SK-N-SH (cell line): ENCODE measurements around the gene RASA1. TPM values are rescaled to one million over a fixed set of nuclear protein-coding genes. Genes with fewer than 3 reads are reported as not detected.

Experiments used
- CTCF ChIA-PET: fragments of 300-600, 350-600 bp; formaldehyde crosslinking; extraction: SDS; loops from one replicate; lab custom pipeline; 2021; lab: Yijun Ruan, JAX
- POLR2A ChIA-PET: fragments of 350-600 bp; sonication (Branson Sonifier 250); formaldehyde crosslinking; extraction: SDS; loops from one replicate; lab custom pipeline; 2020; ENCODE audit warnings: antibody characterized with exemption, inconsistent platforms; lab: Yijun Ruan, JAX
- DNase-seq: peaks from one replicate; pipeline ENCODE4 v3.0.0; 2012
- H2AFZ ChIP-seq: fragments of 200-600 bp; sonication (generic); 2 replicates; pipeline ENCODE4 v1.8.1; 2016; ENCODE audit warnings: antibody characterized with exemption, mild to moderate bottlenecking, low read depth
- H3F3A ChIP-seq: fragments of 200-600 bp; sonication (generic); replicated peaks from 2 replicates; pipeline ENCODE3; 2016; ENCODE audit warnings: antibody characterized with exemption, mild to moderate bottlenecking; ENCODE audit not compliant: insufficient read depth
- H3K27ac ChIP-seq, 2 experiments: fragments of 200-500 bp in 1 of 2; fragments of 200-600 bp in 1 of 2; sonication (Bioruptor generic) in 1 of 2; sonication (generic), shearing (Covaris generic) in 1 of 2; 2 replicates each; pipeline versions ENCODE4 v1.5.1 to v1.6.1; 2014 to 2016; ENCODE audit warnings: low read depth in 2 of 2, inconsistent platforms in 1 of 2, low read length in 1 of 2, mild to moderate bottlenecking in 1 of 2, mixed read lengths in 1 of 2
- H3K27me3 ChIP-seq: fragments of 200-600 bp; sonication (generic), shearing (Covaris generic); 2 replicates; pipeline ENCODE4 v1.6.1; 2016; ENCODE audit warnings: mixed run types; ENCODE audit not compliant: insufficient read depth
- H3K36me3 ChIP-seq, 2 experiments: fragments of 200-500 bp in 1 of 2; fragments of 200-600 bp in 1 of 2; sonication (Bioruptor generic) in 1 of 2; sonication (generic) in 1 of 2; replicated peaks in 1 of 2; 2 replicates each; pipeline versions ENCODE3 to v1.5.1; 2014 to 2016; ENCODE audit warnings: low read length in 1 of 2, mild to moderate bottlenecking in 1 of 2; ENCODE audit not compliant: insufficient read depth in 2 of 2, control insufficient read depth in 1 of 2
- H3K4me1 ChIP-seq, 2 experiments: fragments of 200-500 bp in 1 of 2; fragments of 200-600 bp in 1 of 2; sonication (Bioruptor generic) in 1 of 2; sonication (generic), shearing (Covaris generic) in 1 of 2; 2 replicates each; pipeline versions ENCODE4 v1.5.1 to v1.6.1; 2014 to 2016; ENCODE audit warnings: low read depth in 1 of 2, low read length in 1 of 2, mixed run types in 1 of 2; ENCODE audit not compliant: insufficient read depth in 2 of 2, control insufficient read depth in 1 of 2
- H3K4me2 ChIP-seq: fragments of 200-600 bp; sonication (generic), shearing (Covaris generic); 2 replicates; pipeline ENCODE4 v1.6.1; 2017; ENCODE audit warnings: mixed run types
- H3K4me3 ChIP-seq, 2 experiments: fragments of 200-500 bp in 1 of 2; fragments of 200-600 bp in 1 of 2; sonication (Bioruptor generic) in 1 of 2; sonication (generic), shearing (Covaris generic) in 1 of 2; 2 replicates each; pipeline versions ENCODE4 v1.5.1 to v1.8.1; 2014 to 2016; ENCODE audit warnings: low read depth in 2 of 2, inconsistent platforms in 1 of 2, low read length in 1 of 2, mild to moderate bottlenecking in 1 of 2, mixed read lengths in 1 of 2, moderate library complexity in 1 of 2
- H3K79me2 ChIP-seq: fragments of 200-600 bp; sonication (generic); 2 replicates; pipeline ENCODE4 v1.8.1; 2017; ENCODE audit warnings: mild to moderate bottlenecking; ENCODE audit not compliant: insufficient read depth
- H3K9ac ChIP-seq: fragments of 200-600 bp; sonication (generic); 2 replicates; pipeline ENCODE4 v1.6.1; 2017; ENCODE audit warnings: mixed run types
- H3K9me2 ChIP-seq: fragments of 200-600 bp; sonication (generic); 2 replicates; pipeline ENCODE4 v1.6.1; 2017; ENCODE audit warnings: mixed run types
- H3K9me3 ChIP-seq: fragments of 200-600 bp; sonication (generic); 2 replicates; pipeline ENCODE4 v1.6.1; 2017; ENCODE audit warnings: mixed run types, mild to moderate bottlenecking, moderate library complexity
- H4K20me1 ChIP-seq: fragments of 200-600 bp; sonication (generic); 2 replicates; pipeline ENCODE4 v1.6.1; 2017; ENCODE audit warnings: mild to moderate bottlenecking, mixed run types; ENCODE audit not compliant: insufficient read depth
- ELF1 ChIP-seq: IDR thresholded peaks from 2 replicates; pipeline ENCODE4 v1.4.0; 2012
- EP300 ChIP-seq, 2 experiments: IDR thresholded peaks; 2 replicates each; pipeline versions ENCODE4 v1.4.0 to v1.6.1; 2012; ENCODE audit warnings: borderline replicate concordance in 1 of 2, low read depth in 1 of 2, low read length in 1 of 2
- FOSL2 ChIP-seq: IDR thresholded peaks from 2 replicates; pipeline ENCODE4 v1.4.0; 2012; ENCODE audit warnings: low read depth, mild to moderate bottlenecking, moderate library complexity, borderline replicate concordance
- FOXJ3 ChIP-seq: sonication (generic); formaldehyde crosslinking; IDR thresholded peaks from 2 replicates; pipeline ENCODE4 v1.5.1; 2020; ENCODE audit warnings: mild to moderate bottlenecking, missing genetic modification reagents
- FOXM1 ChIP-seq: IDR thresholded peaks from 2 replicates; pipeline ENCODE4 v1.4.0; 2012; ENCODE audit warnings: low read depth, mild to moderate bottlenecking
- GATA2 ChIP-seq: sonication (generic); formaldehyde crosslinking; IDR thresholded peaks from 2 replicates; pipeline ENCODE4 v1.5.0; 2020; ENCODE audit warnings: mild to moderate bottlenecking, missing genetic modification reagents
- IRF3 ChIP-seq: fragments of 150-350 bp; IDR thresholded peaks from 2 replicates; pipeline ENCODE4 v1.6.1; 2016; ENCODE audit warnings: mild to moderate bottlenecking, low read depth, low read length
- JUND ChIP-seq: IDR thresholded peaks from 2 replicates; pipeline ENCODE4 v1.4.0; 2012
- MAX ChIP-seq: IDR thresholded peaks from 2 replicates; pipeline ENCODE4 v1.4.0; 2012; ENCODE audit warnings: low read depth
- MEF2A ChIP-seq: IDR thresholded peaks from 2 replicates; pipeline ENCODE4 v1.4.0; 2012; ENCODE audit warnings: low read depth, borderline replicate concordance
- MXI1 ChIP-seq: IDR thresholded peaks from 2 replicates; pipeline ENCODE4 v1.6.1; 2012; ENCODE audit warnings: mild to moderate bottlenecking, low read depth, low read length, improper control_type of control experiment
- NFIC ChIP-seq: IDR thresholded peaks from 2 replicates; pipeline ENCODE4 v1.4.0; 2012; ENCODE audit warnings: borderline replicate concordance
- NRF1 ChIP-seq: IDR thresholded peaks from 2 replicates; pipeline ENCODE4 v1.6.1; 2012; ENCODE audit warnings: low read depth, mild to moderate bottlenecking, low read length
- PBX3 ChIP-seq: IDR thresholded peaks from 2 replicates; pipeline ENCODE4; 2012
- POLR2AphosphoS5 ChIP-seq: IDR thresholded peaks from 2 replicates; pipeline ENCODE4 v1.6.1; 2012; ENCODE audit warnings: low read depth, low read length
- RAD21 ChIP-seq: IDR thresholded peaks from 2 replicates; pipeline ENCODE4 v1.6.1; 2012; ENCODE audit warnings: mild to moderate bottlenecking, low read length
- RCOR1 ChIP-seq: fragments of 150-350 bp; IDR thresholded peaks from 2 replicates; pipeline ENCODE4 v1.6.1; 2017; ENCODE audit warnings: antibody characterized with exemption, low read length
- RXRA ChIP-seq: IDR thresholded peaks from 2 replicates; pipeline ENCODE4 v1.4.0; 2012; ENCODE audit warnings: low read depth, mild to moderate bottlenecking, borderline replicate concordance
- SIN3A ChIP-seq: IDR thresholded peaks from 2 replicates; pipeline ENCODE4 v1.6.1; 2012; ENCODE audit warnings: low read depth, mild to moderate bottlenecking, low read length, moderate library complexity, borderline replicate concordance
- SMC3 ChIP-seq: IDR thresholded peaks from 2 replicates; pipeline ENCODE4 v1.6.1; 2012; ENCODE audit warnings: low read depth, low read length, improper control_type of control experiment
- TCF12 ChIP-seq: IDR thresholded peaks from 2 replicates; pipeline ENCODE4 v1.4.0; 2012
- YY1 ChIP-seq: IDR thresholded peaks from 2 replicates; pipeline ENCODE4 v1.4.0; 2012; ENCODE audit warnings: low read depth, mild to moderate bottlenecking
- ZBTB33 ChIP-seq: IDR thresholded peaks from 2 replicates; pipeline ENCODE4 v1.4.0; 2012; ENCODE audit warnings: low read depth, borderline replicate concordance
- whole genome bisulfite sequencing: methylation state at CpG from one replicate; pipeline ENCODE4 v1.1.6; 2017; ENCODE audit warnings: low lambda C conversion rate; 5-methylcytosine and 5-hydroxymethylcytosine counted together
- polyA plus RNA-seq, 3 experiments: library from polyadenylated mRNA; depleted of rRNA; stranded (reverse); fragments of >200 nt; gene quantifications; 2 replicates each; pipeline ENCODE4 v1.2.3, GENCODE V29; 2012

The RASA1 gene
- polyA plus RNA-seq, 1 of the 3 experiments (the other 2 are of a cell fraction) = 49.1 TPM

- no peak overlapping the region for H3K9ac ChIP-seq
- no peak overlapping the region for H3K4me2 ChIP-seq
- H4K20me1 ChIP-seq = no peaks in the 10 kb centered on the region
- no peaks in the 10 kb centered on the region for H3K4me1 ChIP-seq
- POLR2A ChIA-PET = no interaction called here
- no peaks in the 10 kb centered on the region for H3K79me2 ChIP-seq
- CTCF ChIA-PET = no interaction called here
- H3K9me3 ChIP-seq = no peaks in the 10 kb centered on the region
- TF ChIP-seq POLR2AphosphoS5 (no peak), RAD21 (no peak), IRF3 (no peak), NFIC (no peak), RXRA (no peak), FOSL2 (no peak), NRF1 (no peak), FOXJ3 (CRISPR knock-in tag) (no peak), ELF1 (no peak), PBX3 (no peak), FOXM1 (no peak), SMC3 (no peak), RCOR1 (no peak), EP300 (IDR thresholded peaks at IDR 0.05; ENCODE audit: borderline replicate concordance in 1 of 2, low read depth in 1 of 2, low read length in 1 of 2) (no peak), TCF12 (no peak)
- no peak overlapping the region for H3K27ac ChIP-seq
- H3K4me3 ChIP-seq = no peak overlapping the region
- H3K27me3 ChIP-seq = no peaks in the 10 kb centered on the region
- H3F3A ChIP-seq = no peaks in the 10 kb centered on the region
- 10% methylated on average over 1 of the region's 1 CpG for WGBS
- H3K9me2 ChIP-seq = no peaks in the 10 kb centered on the region
- DNase-seq = no peak
- no peak overlapping the region for H2AFZ ChIP-seq
- H3K36me3 ChIP-seq = no peaks in the 10 kb centered on the region
Measured at GRCh38 chr5:87437724-87438123, 170.0 kb downstream of the RASA1 start.

GRCh38 chr5:87438231-87438630 is 170.5 kb downstream of the RASA1 start:
- no peak for DNase-seq
- no peaks in the 10 kb centered on the region for H3K9me2 ChIP-seq
- H3F3A ChIP-seq = no peaks in the 10 kb centered on the region
- H3K9me3 ChIP-seq = no peaks in the 10 kb centered on the region
- 47% methylated on average over 2 of the region's 2 CpGs for WGBS
- CTCF ChIA-PET = no interaction called here
- H3K36me3 ChIP-seq = no peaks in the 10 kb centered on the region
- H3K79me2 ChIP-seq = no peaks in the 10 kb centered on the region
- no peak overlapping the region for H3K4me3 ChIP-seq
- no peak overlapping the region for H3K9ac ChIP-seq
- no peak overlapping the region for H2AFZ ChIP-seq
- no peaks in the 10 kb centered on the region for H3K27me3 ChIP-seq
- H3K27ac ChIP-seq = no peak overlapping the region
- POLR2A ChIA-PET = no interaction called here
- no peaks in the 10 kb centered on the region for H3K4me1 ChIP-seq
- H3K4me2 ChIP-seq = no peak overlapping the region
- H4K20me1 ChIP-seq = no peaks in the 10 kb centered on the region
- no peak for TF ChIP-seq MEF2A
- no peak for TF ChIP-seq GATA2
- TF ChIP-seq NRF1 = no peak
- no peak for TF ChIP-seq MAX
- TF ChIP-seq RXRA = no peak
- no peak for TF ChIP-seq JUND
- TF ChIP-seq MXI1 = no peak
- TF ChIP-seq PBX3 = no peak
- no peak for TF ChIP-seq TCF12
- no peak for TF ChIP-seq ELF1
- TF ChIP-seq ZBTB33 = no peak
- TF ChIP-seq NFIC = no peak
- no peak for TF ChIP-seq YY1
- TF ChIP-seq EP300 (IDR thresholded peaks at IDR 0.05; ENCODE audit: borderline replicate concordance in 1 of 2, low read depth in 1 of 2, low read length in 1 of 2) = no peak
- no peak for TF ChIP-seq SIN3A
